ENCODE data around the gene SH3GL1.

The SH3GL1 gene

DNA sequence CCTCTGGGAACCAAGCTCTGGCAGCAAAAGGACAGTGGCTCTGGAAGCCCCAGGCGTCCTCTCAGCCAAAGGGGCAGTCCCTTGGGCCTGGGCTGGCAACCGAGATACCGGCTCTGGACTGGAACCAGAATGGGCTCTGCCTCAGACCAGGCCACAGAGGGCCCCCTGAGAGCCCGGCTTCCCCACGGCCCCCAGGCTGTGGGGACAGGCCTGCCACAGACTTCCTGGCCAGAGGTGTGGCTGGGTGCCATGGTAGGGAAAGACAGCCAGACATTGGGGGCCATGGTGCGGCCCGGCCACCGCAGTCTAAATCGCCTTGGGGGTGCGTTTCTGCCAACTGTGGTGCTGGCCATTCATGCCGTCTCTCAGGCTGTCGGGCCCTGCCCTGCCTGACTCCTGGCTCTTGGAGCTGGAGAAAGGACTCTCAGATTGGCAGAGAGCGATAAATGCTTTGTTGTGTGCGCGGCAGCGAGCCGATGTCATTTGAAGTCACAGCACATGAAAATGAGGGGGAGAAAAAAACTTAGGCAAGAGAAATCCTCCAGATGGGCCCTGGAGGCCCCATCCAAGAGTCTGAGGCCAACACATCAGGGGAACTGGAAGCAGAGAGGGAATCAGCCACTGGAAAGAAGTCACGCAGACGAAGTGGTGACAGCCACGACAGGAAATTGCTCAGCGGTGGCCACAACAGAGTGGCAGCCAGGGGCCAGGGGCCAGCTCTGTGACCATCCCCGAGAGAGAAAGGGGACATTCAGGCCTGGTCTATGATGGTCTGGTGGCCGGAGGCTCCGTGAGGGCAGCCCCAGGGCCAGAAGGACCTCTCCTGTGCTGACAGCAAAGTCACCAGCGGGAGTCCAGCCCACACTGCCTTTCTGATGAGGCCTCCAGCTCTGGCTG is 26.5 kb downstream of the SH3GL1 start:
- no peak for DNase-seq (ENCODE audit: insufficient read length, low spot score)
- FAIRE-seq = no peak
- TF ChIP-seq, protein P1, sequence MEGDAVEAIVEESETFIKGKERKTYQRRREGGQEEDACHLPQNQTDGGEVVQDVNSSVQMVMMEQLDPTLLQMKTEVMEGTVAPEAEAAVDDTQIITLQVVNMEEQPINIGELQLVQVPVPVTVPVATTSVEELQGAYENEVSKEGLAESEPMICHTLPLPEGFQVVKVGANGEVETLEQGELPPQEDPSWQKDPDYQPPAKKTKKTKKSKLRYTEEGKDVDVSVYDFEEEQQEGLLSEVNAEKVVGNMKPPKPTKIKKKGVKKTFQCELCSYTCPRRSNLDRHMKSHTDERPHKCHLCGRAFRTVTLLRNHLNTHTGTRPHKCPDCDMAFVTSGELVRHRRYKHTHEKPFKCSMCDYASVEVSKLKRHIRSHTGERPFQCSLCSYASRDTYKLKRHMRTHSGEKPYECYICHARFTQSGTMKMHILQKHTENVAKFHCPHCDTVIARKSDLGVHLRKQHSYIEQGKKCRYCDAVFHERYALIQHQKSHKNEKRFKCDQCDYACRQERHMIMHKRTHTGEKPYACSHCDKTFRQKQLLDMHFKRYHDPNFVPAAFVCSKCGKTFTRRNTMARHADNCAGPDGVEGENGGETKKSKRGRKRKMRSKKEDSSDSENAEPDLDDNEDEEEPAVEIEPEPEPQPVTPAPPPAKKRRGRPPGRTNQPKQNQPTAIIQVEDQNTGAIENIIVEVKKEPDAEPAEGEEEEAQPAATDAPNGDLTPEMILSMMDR (IDR thresholded peaks at IDR 0.05; ENCODE audit: insufficient read depth, missing control alignments) = no peak

DNA sequence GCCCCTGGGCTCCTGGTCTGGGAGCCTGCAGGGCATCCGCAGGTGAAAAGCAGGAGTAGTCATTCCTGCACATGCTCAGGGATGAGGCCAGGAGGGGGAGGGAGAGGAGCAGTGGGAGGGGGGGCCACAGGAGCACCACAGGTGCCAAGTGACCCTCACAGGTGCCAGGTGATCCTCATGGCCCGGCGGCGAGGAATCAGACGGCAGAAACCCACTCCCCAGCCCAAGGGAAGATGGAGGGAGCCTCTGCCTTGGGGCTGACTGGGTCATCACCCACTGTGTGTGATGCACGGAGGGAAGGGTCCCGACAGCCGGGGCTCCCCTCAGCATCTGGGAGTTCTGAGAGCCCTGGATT is 27.4 kb downstream of the SH3GL1 start:
- FAIRE-seq (no peak), DNase-seq (ENCODE audit: insufficient read length, low spot score) (no peak)
- TF ChIP-seq, protein P1 (IDR thresholded peaks at IDR 0.05; ENCODE audit: insufficient read depth, missing control alignments) = no peak

DNA sequence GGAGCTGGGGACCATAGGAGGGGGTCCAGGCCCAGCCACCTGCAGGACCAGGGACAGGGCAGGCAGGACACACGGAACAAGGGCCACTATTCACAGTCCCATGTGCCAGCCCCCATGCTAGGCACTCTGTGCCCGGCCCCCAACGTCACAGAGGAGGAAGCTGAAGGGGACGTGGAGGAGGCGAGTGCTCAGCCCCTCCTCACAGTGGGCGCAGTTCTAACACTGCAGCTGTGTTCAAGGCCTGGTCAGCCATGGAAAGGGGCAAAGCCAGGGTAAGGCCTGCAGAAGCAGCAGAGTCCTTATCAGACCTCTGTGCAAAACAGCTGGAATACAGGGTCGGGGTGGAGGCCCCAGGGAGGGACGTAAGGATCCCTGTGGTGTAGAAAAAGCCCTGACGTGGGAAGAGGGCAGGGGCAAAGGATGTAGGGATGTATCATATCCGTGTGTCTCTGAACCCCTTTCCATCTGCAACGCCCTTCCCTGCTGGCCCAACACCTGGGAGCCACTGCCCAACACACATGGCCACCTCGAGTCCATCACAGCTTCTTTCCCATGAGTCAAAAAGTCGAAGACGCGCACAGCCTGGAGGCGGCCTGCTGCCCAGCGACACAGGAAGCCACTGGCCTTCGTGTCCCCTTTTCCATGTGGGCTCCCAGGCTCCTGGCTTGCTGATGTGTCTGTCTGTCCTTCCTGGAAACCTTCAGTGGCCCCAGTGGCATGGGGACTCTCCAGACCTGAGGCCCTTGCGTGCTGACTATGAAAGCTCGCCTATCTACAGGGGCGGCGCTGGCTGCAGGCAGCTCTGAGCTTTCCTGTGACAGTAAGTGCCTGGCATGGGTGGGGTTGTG is 28.0 kb downstream of the SH3GL1 start:
- no peak for FAIRE-seq
- DNase-seq (ENCODE audit: insufficient read length, low spot score) = no peak
- TF ChIP-seq, protein P1 (IDR thresholded peaks at IDR 0.05; ENCODE audit: insufficient read depth, missing control alignments) = no peak

DNA sequence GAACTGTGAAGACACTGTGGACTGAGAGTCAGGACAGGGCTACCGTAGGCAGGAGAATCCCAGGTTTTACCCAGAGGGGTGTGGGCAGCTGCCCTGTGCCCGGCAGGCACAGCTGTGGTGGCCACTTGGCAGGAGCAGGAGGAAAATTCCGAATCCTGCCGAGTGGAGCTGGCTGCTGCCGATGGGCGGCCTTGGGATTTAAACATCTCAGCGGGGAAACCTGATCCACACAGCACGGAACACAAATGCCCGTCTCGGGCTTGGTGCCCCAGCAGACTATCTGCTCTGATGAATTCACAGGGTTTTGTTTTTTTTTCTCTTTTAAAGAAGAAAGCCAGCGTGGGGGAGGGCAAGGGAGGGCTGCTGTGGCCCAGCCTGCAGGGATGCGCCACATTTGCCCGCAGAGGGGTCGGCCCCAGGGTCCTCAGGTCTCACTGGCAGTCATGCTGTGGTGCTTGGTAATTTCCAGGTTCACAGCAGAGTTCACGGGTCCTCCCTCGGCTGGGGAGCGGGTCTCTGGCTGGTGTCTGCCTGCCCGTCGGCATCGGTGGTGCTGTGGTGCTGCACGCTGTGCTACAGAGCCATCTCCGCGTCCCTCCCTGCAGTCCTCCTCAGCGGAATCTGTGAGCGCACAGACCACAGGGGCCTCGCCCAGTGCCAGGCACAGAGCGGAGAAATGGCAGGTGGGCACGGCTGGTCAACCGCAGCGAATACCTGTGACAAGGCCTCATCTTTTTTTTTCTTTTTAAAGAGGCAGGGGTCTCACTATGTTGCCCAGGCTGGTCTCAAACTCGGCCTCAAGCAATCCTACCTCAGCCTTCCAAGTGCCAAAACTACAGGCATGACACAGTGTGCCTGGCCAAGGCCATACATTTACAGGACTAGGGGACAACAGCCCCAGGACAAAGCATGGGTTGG is 28.8 kb downstream of the SH3GL1 start:
- TF ChIP-seq, protein P1 (IDR thresholded peaks at IDR 0.05; ENCODE audit: insufficient read depth, missing control alignments) = no peak
- DNase-seq (ENCODE audit: insufficient read length, low spot score) (no peak), FAIRE-seq (no peak)

DNA sequence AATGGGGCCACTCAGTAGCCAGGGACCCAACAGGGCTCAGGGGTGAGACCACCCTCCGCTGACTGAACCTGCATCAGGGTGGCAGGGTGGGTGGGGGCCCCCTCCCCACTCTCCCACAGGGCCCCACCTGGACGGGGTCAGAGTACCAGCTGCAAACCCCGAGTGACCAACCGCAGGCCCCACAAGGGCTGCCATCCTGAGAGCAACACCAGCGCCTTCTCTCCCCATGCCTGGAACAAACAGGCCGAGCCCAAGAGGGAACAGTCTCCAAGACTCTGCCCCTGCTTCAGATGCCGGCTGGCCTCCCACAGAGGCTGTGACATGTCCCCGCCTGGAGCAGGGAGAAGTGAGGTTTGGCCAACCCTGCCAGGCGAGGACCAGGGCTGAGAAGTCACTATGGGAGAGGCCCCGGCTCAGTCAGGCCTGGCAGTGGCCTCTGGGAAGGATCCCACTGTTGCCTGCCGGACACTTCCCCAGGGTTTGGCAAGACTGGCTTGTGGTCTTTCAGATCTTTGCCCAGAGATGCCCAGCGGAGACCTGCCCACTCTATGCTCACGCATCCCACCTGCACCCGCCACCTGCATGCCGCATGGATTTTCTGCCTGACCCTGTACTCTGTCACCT is 29.8 kb downstream of the SH3GL1 start:
- TF ChIP-seq, protein P1 (IDR thresholded peaks at IDR 0.05; ENCODE audit: insufficient read depth, missing control alignments) = no peak
- DNase-seq (ENCODE audit: insufficient read length, low spot score) (no peak), FAIRE-seq (no peak)

DNA sequence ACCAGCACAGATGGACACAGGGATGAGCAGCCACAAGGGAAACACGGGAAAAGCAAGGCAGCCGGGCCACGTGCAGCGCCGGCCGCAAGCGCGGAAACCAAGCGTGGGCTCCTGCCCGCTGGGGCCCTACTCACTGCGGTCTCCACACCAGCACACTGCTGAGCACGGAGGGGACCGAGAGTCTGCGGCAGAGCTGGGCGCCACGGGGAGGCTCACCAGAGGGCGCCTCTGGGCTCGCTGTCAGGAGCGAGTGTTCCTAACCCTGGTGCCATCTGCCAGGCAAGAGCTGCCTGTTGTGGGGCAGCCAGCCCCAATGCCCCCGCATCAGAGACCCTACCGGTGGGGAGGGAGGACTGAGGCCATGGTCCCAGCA is 30.5 kb downstream of the SH3GL1 start:
- TF ChIP-seq, protein P1 (IDR thresholded peaks at IDR 0.05; ENCODE audit: insufficient read depth, missing control alignments) = peak; percentile 47
- DNase-seq (ENCODE audit: insufficient read length, low spot score) (no peak), FAIRE-seq (no peak)

All from D721Med (cell line).